OCI-LY7 (cell line): Measurements from ENCODE around the gene HMGXB4.

ENCODE experiments used
- CTCF ChIP-seq: fragments of 200-600 bp; sonication (generic); conservative IDR thresholded peaks from 2 replicates; pipeline ENCODE4 v1.5.1; 2014; ENCODE audit warnings: mild to moderate bottlenecking, antibody characterized with exemption, low read length, moderate library complexity, mixed read lengths
- EZH2phosphoT487 ChIP-seq: fragments of 200-600 bp; sonication (generic); IDR thresholded peaks from 2 replicates; pipeline ENCODE4 v1.6.1; 2018; ENCODE audit warnings: low read depth, borderline replicate concordance, mild to moderate bottlenecking, mixed run types, antibody characterized with exemption, low read length, moderate library complexity, mixed read lengths

- TF ChIP-seq CTCF = no peak
- TF ChIP-seq EZH2phosphoT487 = no peak
These were observed 49.3 kb upstream of the HMGXB4 start for GRCh38 chr22:35208003-35208402.
